GM12892 (cell line): ENCODE results near the gene ADISSP.
"Not testable (repeated sequence)": the region's sequence is repeated elsewhere in the genome, so short reads cannot be mapped to it uniquely, and the experiment has no call there.

Source experiments
- DNase-seq: peaks from one replicate; pipeline ENCODE4 v3.0.0; 2011; ENCODE audit not compliant: insufficient read length
- FAIRE-seq: peaks from 2 replicates; lab custom pipeline; 2011; peaks lifted over from hg19 to GRCh38; lab: Jason Lieb, UNC
- POLR2A ChIP-seq: IDR thresholded peaks from 2 replicates; pipeline ENCODE4 v1.6.1; 2011; ENCODE audit warnings: low read depth, low read length, control low read depth
- POLR2AphosphoS5 ChIP-seq: IDR thresholded peaks from 2 replicates; pipeline ENCODE4 v1.6.1; 2011; ENCODE audit warnings: low read depth, low read length, control low read depth
- TAF1 ChIP-seq: IDR thresholded peaks from 2 replicates; pipeline ENCODE4 v1.6.1; 2011; ENCODE audit warnings: low read depth, mild to moderate bottlenecking, control low read depth, low read length, borderline replicate concordance

Gene ADISSP

GRCh38 chr20:3796477-3797225 is 29.1 kb upstream of the ADISSP start:
- FAIRE-seq, result peak; percentile 74
- DNase-seq, result no peak
- TF ChIP-seq POLR2A (no peak), POLR2AphosphoS5 (no peak), TAF1 (no peak)

GRCh38 chr20:3795511-3796468 is 28.2 kb upstream of the ADISSP start, which contains the start of gene CDC25B:
Gene CDC25B, plus strand, starts transcription at chr20:3796310. Its CDS starts 222 bp downstream, at chr20:3796532.
- FAIRE-seq, result peak; percentile 94
- DNase-seq, result peak; percentile 93

GRCh38 chr20:3794701-3795420 is 27.3 kb upstream of the ADISSP start:
- FAIRE-seq, result no peak
- no peak for DNase-seq
- no peak for TF ChIP-seq POLR2AphosphoS5
- no peak for TF ChIP-seq TAF1
- no peak for TF ChIP-seq POLR2A

More at GRCh38 chr20:3795511-3796468, 28.2 kb upstream of the ADISSP start, which contains the start of gene CDC25B:
- TF ChIP-seq POLR2A (peak; percentile 70), POLR2AphosphoS5 (peak; percentile 42; the same call in 1 of the 2 replicates), TAF1 (no peak)

GRCh38 chr20:3794168-3794567 is 26.6 kb upstream of the ADISSP start:
- not testable (repeated sequence) for DNase-seq, FAIRE-seq

- FAIRE-seq, DNase-seq: not testable (repeated sequence)
Measured at GRCh38 chr20:3789201-3789600, 21.6 kb upstream of the ADISSP start.

GRCh38 chr20:3788685-3789155 is 21.2 kb upstream of the ADISSP start:
- FAIRE-seq (no peak), DNase-seq (no peak)
- TF ChIP-seq POLR2AphosphoS5 (no peak), POLR2A (no peak), TAF1 (no peak)

- DNase-seq, result no peak
- FAIRE-seq, result peak; percentile 42
- TF ChIP-seq TAF1, result no peak
Measured at GRCh38 chr20:3787324-3788014, 19.9 kb upstream of the ADISSP start.

GRCh38 chr20:3786665-3787323 is 19.2 kb upstream of the ADISSP start, which contains the start of gene CENPB:
Gene CENPB, minus strand, starts transcription at chr20:3786740. Its CDS starts 257 bp downstream, at chr20:3786483.
- FAIRE-seq (peak; percentile 92), DNase-seq (peak; percentile 95)

GRCh38 chr20:3786126-3786484 is 18.6 kb upstream of the ADISSP start:
- TF ChIP-seq POLR2AphosphoS5 (no peak), TAF1 (no peak), POLR2A (no peak)
- no peak for FAIRE-seq
- peak; percentile 50 for DNase-seq

More at GRCh38 chr20:3786665-3787323, 19.2 kb upstream of the ADISSP start, which contains the start of gene CENPB:
- TF ChIP-seq POLR2A (peak; percentile 56; the same call in 1 of the 2 replicates), TAF1 (no peak), POLR2AphosphoS5 (no peak)

- TF ChIP-seq TAF1, result no peak
- no peak for TF ChIP-seq POLR2A
- no peak for TF ChIP-seq POLR2AphosphoS5
- FAIRE-seq (no peak), DNase-seq (no peak)
Measured at GRCh38 chr20:3785240-3786125, 17.9 kb upstream of the ADISSP start.
